DMS53 treated with DMSO at 0.1 percent for 48 hours (cell line): Measurements from ENCODE around the gene MSRB1.

Experiments used
- DNase-seq: peaks from one replicate; lab custom pipeline; 2025; ENCODE audit not compliant: unreplicated experiment; lab: John Stamatoyannopoulos, UW

Gene MSRB1, protein sequence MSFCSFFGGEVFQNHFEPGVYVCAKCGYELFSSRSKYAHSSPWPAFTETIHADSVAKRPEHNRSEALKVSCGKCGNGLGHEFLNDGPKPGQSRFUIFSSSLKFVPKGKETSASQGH

GRCh38 chr16:1942810-1943726, at the start of gene MSRB1:
Gene MSRB1 (minus strand): TSS chr16:1943199. CDS start chr16:1943156, 43 bp downstream.
- peak; percentile 94 for DNase-seq

DNA sequence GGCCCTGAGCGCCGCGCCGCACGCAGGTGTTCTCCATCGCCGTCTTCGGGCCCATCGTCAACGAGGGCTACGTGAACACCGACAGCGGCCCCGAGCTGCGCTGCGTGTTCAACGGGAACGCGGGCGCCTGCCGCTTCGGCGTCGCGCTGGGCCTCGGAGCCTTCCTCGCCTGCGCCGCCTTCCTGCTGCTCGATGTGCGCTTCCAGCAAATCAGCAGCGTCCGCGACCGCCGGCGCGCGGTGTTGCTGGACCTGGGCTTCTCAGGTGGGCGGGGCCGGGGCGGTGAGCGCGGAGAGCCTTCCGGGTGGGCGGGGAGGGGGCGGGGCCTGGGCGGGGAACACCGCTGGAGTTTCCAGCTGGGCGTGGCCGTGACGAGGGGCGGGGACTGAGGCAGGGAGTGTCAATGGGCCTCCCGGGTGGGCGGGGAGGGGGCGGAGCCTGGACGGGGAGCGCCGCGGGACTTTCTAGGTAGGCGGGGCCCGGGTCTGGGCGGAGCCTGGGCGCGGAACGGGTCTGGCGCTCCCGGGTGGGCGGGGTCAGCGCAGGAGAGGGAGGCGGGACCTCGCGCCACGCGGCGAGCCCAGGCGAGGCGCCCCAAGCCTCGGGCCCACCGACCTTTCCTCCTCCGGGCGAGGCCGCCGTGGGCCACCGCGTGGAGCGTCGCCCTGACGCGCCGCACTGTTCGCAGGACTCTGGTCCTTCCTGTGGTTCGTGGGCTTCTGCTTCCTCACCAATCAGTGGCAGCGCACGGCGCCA, 49.1 kb upstream of the MSRB1 start:
- peak; percentile 64 for DNase-seq

DNA sequence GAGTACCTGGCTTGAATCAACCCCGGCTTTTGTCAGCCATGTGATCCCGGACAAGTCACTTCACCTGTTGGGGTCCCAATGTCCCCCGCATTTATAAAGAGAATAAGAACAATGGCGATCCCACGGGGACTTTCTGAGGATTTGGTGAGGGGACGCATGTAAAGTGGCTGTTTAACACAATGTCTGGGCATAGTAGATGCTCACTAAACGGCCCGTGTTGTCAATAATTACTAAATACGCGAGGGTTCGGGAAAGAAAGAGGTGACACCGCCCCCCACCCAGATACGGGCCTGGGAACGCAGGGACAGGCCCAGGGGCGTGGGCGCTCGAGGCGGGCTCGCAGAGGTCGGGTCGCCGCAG, 48.6 kb upstream of the MSRB1 start:
- no peak for DNase-seq

DNA sequence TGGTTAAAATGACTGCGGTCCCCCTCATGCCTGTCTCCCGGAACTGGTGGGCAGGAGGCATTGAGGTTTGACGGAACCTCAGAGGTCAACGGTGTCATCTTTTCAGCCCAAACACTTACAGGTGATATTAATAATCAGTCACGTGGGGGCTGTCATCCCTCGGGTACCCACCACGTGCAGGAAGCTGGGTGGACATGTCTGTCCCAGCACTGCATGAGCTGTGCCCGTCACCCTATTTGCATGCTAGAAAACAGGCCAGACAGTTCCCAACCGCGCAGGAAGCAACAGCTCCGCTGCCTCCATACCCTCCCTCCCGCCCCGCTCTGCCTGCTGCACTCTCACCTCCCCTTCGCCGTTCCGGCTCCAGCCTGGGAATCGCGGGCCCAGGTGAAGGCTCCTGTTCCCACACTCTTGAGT, 48.1 kb upstream of the MSRB1 start:
- DNase-seq: peak; percentile 19

DNA sequence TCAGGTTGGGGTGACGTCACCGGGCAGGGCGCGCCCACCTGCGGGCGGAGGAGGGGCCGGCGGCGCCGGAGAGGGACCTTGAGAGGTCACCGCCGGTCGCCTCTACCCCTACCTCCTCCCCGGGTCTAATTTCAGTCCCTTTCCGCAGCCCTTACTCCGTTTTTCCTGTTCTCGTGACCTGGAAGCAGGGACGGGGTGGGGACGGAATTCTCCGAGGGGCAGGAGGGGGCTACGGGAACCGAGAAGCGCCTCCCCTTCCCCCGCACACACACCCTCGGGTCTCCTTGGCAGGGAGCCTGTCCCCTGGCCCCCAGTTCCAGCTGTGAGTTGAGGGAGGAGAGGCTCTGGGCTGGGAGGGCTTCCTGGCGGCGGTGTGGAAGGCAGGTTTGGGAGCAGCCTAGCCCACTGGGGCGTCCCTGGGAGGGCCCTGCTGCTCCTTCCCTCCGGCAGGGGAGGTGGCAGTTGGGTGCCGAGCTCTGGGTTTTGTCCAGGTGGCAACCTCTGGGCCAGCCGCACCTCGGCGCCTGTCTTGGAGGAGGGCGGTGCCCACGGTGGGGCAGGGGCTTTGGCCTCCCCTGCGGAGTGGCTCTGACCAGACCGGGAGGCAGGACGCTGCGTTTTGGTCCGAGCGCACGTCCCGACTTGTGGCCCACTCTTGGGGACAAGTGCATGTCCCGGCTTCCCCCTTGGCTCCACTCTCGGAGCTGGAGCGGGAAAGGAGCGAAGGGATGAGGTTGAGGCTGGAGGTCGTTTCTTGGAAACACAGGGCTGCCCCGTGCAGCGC, 47.5 kb upstream of the MSRB1 start:
- DNase-seq: peak; percentile 10

DNA sequence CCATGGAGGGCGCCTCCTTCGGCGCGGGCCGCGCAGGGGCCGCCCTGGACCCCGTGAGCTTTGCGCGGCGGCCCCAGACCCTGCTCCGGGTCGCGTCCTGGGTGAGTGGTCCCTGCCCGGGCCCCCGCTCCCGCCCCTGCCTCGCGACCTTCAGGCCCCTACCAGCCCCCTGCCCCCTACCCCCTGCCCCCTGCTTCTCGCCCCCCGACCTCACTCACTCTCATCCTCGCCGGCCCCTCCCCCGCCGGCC, 47.0 kb upstream of the MSRB1 start:
- DNase-seq: no peak

- peak; percentile 46 for DNase-seq
These were observed 46.5 kb upstream of the MSRB1 start, which contains the start of gene SYNGR3 for GRCh38 chr16:1989209-1990100. Gene SYNGR3 (plus strand): TSS chr16:1989970. CDS start chr16:1990103, 133 bp downstream.

DNA sequence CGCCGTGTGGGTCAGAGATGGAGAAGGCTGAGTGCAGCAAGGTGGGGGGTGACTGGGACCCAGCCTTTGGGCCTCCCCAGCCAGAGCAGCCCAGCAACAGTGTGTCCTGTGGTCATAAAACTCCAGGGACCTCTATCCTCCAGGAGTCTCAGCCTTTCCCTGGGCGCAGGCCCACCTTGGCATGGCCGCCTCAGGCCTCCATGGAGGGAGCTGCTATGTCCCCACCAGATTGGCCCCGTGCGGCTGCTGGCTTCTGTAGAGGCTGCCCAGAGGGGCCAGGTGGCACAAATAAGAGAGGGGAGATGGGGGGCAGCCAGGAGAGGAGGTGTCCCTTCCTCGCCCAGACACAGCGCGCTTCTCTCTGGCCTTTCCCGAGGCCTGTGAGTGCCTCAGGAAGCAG, 44.2 kb upstream of the MSRB1 start:
- no peak for DNase-seq

DNA sequence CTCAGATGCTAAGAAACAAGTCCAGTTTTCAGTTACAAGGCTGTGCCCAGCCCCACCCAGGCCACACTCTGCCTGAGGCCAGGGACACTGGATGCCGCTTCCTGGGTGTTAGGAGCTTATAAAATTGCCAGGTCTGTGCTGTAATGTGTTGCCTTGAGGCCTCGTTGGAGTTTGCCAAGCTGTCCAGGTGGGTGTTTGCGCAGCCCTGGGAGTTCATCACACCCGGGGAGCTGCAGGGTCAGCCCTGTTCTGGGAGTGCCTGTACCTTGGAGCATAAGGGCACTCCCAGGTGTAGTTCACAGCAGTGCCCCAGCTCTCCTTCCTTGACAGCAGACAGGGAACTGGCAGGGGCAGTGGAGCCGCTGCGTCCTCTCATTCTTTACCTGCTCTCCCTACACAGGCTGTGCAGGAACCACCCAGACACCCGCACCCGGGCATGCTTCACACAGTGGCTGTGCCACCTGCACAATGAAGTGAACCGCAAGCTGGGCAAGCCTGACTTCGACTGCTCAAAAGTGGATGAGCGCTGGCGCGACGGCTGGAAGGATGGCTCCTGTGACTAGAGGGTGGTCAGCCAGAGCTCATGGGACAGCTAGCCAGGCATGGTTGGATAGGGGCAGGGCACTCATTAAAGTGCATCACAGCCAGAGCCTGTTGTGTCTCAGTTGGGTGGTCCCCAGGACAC, 42.6 kb upstream of the MSRB1 start:
- no peak for DNase-seq

- no peak for DNase-seq
These were observed 41.6 kb upstream of the MSRB1 start for GRCh38 chr16:1984347-1985225.

GRCh38 chr16:1983544-1984346, 40.7 kb upstream of the MSRB1 start, which contains the start of gene GFER:
Gene GFER (plus strand): TSS chr16:1984193. CDS start chr16:1984219, 26 bp downstream.
- DNase-seq: peak; percentile 70

- no peak for DNase-seq
These were observed 40.1 kb upstream of the MSRB1 start for GRCh38 chr16:1982991-1983543.

- DNase-seq: no peak
These were observed 39.0 kb upstream of the MSRB1 start for GRCh38 chr16:1982013-1982433.

DNA sequence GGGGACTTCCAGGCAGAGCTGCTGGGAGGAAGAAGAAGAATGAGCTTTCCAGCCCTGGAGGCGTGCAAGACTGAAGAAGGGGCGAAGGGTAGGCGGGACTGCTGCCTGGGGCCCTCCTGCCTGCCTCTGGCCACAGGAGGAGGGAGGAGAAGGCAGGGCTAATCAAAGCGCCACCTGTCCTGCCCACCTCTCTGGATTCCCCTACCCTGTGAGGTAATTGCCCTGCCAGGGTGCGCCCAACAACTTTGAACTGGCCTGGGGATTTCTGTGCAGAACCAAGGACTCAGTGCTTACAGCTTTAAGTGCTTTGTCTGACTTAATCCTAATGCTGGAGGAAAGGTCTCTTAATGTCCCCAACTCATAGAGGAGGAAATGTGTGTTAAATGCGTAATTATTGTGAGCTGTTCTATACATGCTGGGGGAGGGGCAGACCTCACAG, 38.4 kb upstream of the MSRB1 start, which contains the start of gene NOXO1:
Gene NOXO1, minus strand, starts transcription at position 72 of the 439 bp plus-strand sequence. CDS start 290 bp downstream, outside the sequence.
- DNase-seq: no peak

DNA sequence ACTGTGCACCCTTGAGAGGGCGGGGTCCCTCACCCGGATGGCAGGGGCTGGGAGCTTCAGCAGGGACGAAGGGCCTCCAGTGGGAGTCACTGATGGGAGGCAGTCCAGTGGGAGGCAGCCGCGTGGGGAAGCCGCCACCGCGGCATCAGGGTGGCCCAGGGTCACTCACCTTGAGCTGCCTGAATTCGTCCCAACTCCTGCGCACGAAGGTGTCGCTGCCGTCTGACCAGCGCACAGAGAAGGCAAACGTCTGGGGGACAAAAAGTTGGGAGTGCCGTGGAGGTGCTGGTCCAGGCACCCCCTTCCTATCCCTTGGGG, 37.7 kb upstream of the MSRB1 start:
- DNase-seq: no peak

GRCh38 chr16:1980030-1980769, 37.2 kb upstream of the MSRB1 start:
- DNase-seq: no peak
